H1 (cell line): ENCODE results near the gene CACNB4. TPM values are rescaled to one million over a fixed set of nuclear protein-coding genes. Genes with fewer than 3 reads are reported as not detected.

Experiments
- CTCF ChIA-PET: fragments of 300-600 bp; sonication (Branson Sonifier 250); formaldehyde crosslinking; loops from one replicate; lab custom pipeline; 2021; ENCODE audit not compliant: partially characterized antibody; lab: Charles Lee
- POLR2A ChIA-PET: fragments of 300-600 bp; sonication (Branson Sonifier 250); formaldehyde crosslinking; loops from one replicate; lab custom pipeline; 2021; ENCODE audit warnings: inconsistent platforms; ENCODE audit not compliant: partially characterized antibody; lab: Charles Lee
- DNase-seq, 2 experiments: peaks; one replicate each; pipeline versions ENCODE4 v3.0.0 to v3.0.0-alpha.2; 2010 to 2022; ENCODE audit warnings: low spot score in 2 of 2, low read depth in 1 of 2, mixed read lengths in 1 of 2
- FAIRE-seq: peaks from 2 replicates; lab custom pipeline; 2011; peaks lifted over from hg19 to GRCh38; lab: Jason Lieb, UNC
- H2AFZ ChIP-seq: 2 replicates; pipeline ENCODE4 v1.8.1; 2012; ENCODE audit warnings: low read length, inconsistent platforms
- H2AK5ac ChIP-seq: 2 replicates; pipeline ENCODE4 v1.6.1; 2013; ENCODE audit warnings: low read depth, low read length
- H2BK120ac ChIP-seq: replicated peaks from 2 replicates; pipeline ENCODE3; 2013; ENCODE audit warnings: low read depth, low read length, inconsistent platforms
- H2BK12ac ChIP-seq: 2 replicates; pipeline ENCODE4 v1.6.1; 2013; ENCODE audit warnings: low read depth, low read length
- H2BK15ac ChIP-seq: 2 replicates; pipeline ENCODE4 v1.6.1; 2013; ENCODE audit warnings: low read length
- H2BK20ac ChIP-seq: 2 replicates; pipeline ENCODE4 v1.6.1; 2013; ENCODE audit warnings: low read length
- H2BK5ac ChIP-seq: 2 replicates; pipeline ENCODE4 v1.6.1; 2013; ENCODE audit warnings: low read depth, low read length
- H3K14ac ChIP-seq: 2 replicates; pipeline ENCODE4 v1.6.1; 2013; ENCODE audit warnings: inconsistent platforms; ENCODE audit not compliant: insufficient read length
- H3K18ac ChIP-seq: 2 replicates; pipeline ENCODE4 v1.6.1; 2013; ENCODE audit warnings: low read length; ENCODE audit errors: extremely low read depth
- H3K23ac ChIP-seq: 2 replicates; pipeline ENCODE4 v1.6.1; 2013; ENCODE audit warnings: inconsistent platforms; ENCODE audit not compliant: insufficient read length
- H3K23me2 ChIP-seq: 2 replicates; pipeline ENCODE4 v1.6.1; 2013; ENCODE audit warnings: low read depth, low read length
- H3K27ac ChIP-seq: 2 replicates; pipeline ENCODE4 v1.6.1; 2011; ENCODE audit warnings: low read depth, low read length, inconsistent platforms
- H3K27me3 ChIP-seq, 4 experiments: replicated peaks in 1 of 4; 1 replicate in 1 of 4; 2 replicates in 3 of 4; pipeline versions ENCODE4 v1.6.1 to v1.8.1; 2011 to 2013; ENCODE audit warnings: low read length in 3 of 4, mild to moderate bottlenecking in 3 of 4, inconsistent platforms in 2 of 4, mixed read lengths in 2 of 4, moderate library complexity in 1 of 4; ENCODE audit not compliant: control insufficient read depth in 3 of 4, insufficient read depth in 3 of 4; ENCODE audit errors: extremely low read depth in 1 of 4
- H3K36me3 ChIP-seq, 4 experiments: 2 replicates each; pipeline versions ENCODE4 v1.6.1 to v1.8.1; 2011 to 2013; ENCODE audit warnings: mild to moderate bottlenecking in 4 of 4, low read length in 3 of 4, moderate library complexity in 2 of 4, control low read depth in 1 of 4, inconsistent platforms in 1 of 4; ENCODE audit not compliant: insufficient read depth in 4 of 4, control insufficient read depth in 2 of 4
- H3K4ac ChIP-seq: replicated peaks from 2 replicates; pipeline ENCODE3; 2013; ENCODE audit warnings: low read length, low read depth, mixed read lengths, inconsistent platforms; ENCODE audit not compliant: insufficient read length
- H3K4me1 ChIP-seq, 4 experiments: replicated peaks in 1 of 4; 1 replicate in 1 of 4; 2 replicates in 3 of 4; pipeline versions ENCODE4 v1.6.1 to v1.8.1; 2011 to 2013; ENCODE audit warnings: low read length in 3 of 4, inconsistent platforms in 2 of 4, mixed read lengths in 1 of 4; ENCODE audit not compliant: insufficient read depth in 4 of 4, control insufficient read depth in 3 of 4
- H3K4me2 ChIP-seq, 2 experiments: 2 replicates each; pipeline versions ENCODE4 v1.6.1 to v1.8.1; 2011 to 2013; ENCODE audit warnings: low read depth in 2 of 2, low read length in 2 of 2, control low read depth in 1 of 2, inconsistent platforms in 1 of 2, mild to moderate bottlenecking in 1 of 2; ENCODE audit not compliant: insufficient read depth in 1 of 2
- H3K4me3 ChIP-seq, 4 experiments: fragments of 200-600, 300-600 bp in 1 of 4; sonication (generic), shearing (Covaris generic), sonication (Bioruptor Twin) in 1 of 4; 2 replicates each; pipeline versions ENCODE4 v1.5.1 to v1.8.1; 2011 to 2016; ENCODE audit warnings: low read length in 4 of 4, low read depth in 3 of 4, control low read depth in 2 of 4, inconsistent platforms in 2 of 4, mild to moderate bottlenecking in 2 of 4, mixed read lengths in 1 of 4, moderate library complexity in 1 of 4; ENCODE audit not compliant: insufficient read depth in 2 of 4; ENCODE audit errors: extremely low read depth in 1 of 4
- H3K56ac ChIP-seq: replicated peaks from 2 replicates; pipeline ENCODE3; 2013; ENCODE audit warnings: low read depth, mild to moderate bottlenecking, mixed read lengths, low read length, inconsistent platforms; ENCODE audit not compliant: insufficient read length
- H3K79me1 ChIP-seq: 2 replicates; pipeline ENCODE4 v1.6.1; 2013; ENCODE audit warnings: low read depth, low read length, control low read depth
- H3K79me2 ChIP-seq, 2 experiments: 2 replicates each; pipeline versions ENCODE4 v1.6.1 to v1.8.1; 2012 to 2013; ENCODE audit warnings: low read length in 2 of 2, mild to moderate bottlenecking in 2 of 2, inconsistent platforms in 1 of 2; ENCODE audit not compliant: insufficient read depth in 2 of 2, control insufficient read depth in 1 of 2
- H3K9ac ChIP-seq, 4 experiments: replicated peaks in 1 of 4; 1 replicate in 1 of 4; 2 replicates in 3 of 4; pipeline versions ENCODE4 v1.6.1 to v1.8.1; 2011 to 2013; ENCODE audit warnings: low read depth in 3 of 4, low read length in 3 of 4, control low read depth in 2 of 4, mild to moderate bottlenecking in 2 of 4, moderate library complexity in 2 of 4, inconsistent platforms in 1 of 4; ENCODE audit errors: extremely low read depth in 1 of 4
- H3K9me3 ChIP-seq, 2 experiments: 2 replicates each; pipeline versions ENCODE4 v1.6.1 to v1.8.1; 2012 to 2013; ENCODE audit warnings: mild to moderate bottlenecking in 2 of 2, moderate library complexity in 2 of 2, control low read depth in 1 of 2, inconsistent platforms in 1 of 2, low read depth in 1 of 2, low read length in 1 of 2, mixed read lengths in 1 of 2; ENCODE audit not compliant: insufficient read depth in 2 of 2
- H4K20me1 ChIP-seq, 2 experiments: replicated peaks in 1 of 2; 2 replicates each; pipeline versions ENCODE3 to v1.8.1; 2011 to 2013; ENCODE audit warnings: inconsistent platforms in 2 of 2, low read length in 2 of 2, mild to moderate bottlenecking in 1 of 2; ENCODE audit not compliant: insufficient read depth in 2 of 2, control insufficient read depth in 1 of 2
- H4K5ac ChIP-seq: 2 replicates; pipeline ENCODE4 v1.6.1; 2013; ENCODE audit warnings: low read length, low read depth, mixed read lengths, inconsistent platforms; ENCODE audit not compliant: insufficient read length
- H4K8ac ChIP-seq: 2 replicates; pipeline ENCODE4 v1.8.0; 2013; ENCODE audit warnings: mild to moderate bottlenecking, moderate library complexity, low read length, inconsistent platforms; ENCODE audit not compliant: insufficient read depth; ENCODE audit errors: extremely low read depth
- H4K91ac ChIP-seq: replicated peaks from 2 replicates; pipeline ENCODE3; 2013; ENCODE audit warnings: low read length, mixed read lengths, inconsistent platforms; ENCODE audit not compliant: insufficient read length
- CEBPB ChIP-seq: IDR thresholded peaks from 2 replicates; pipeline ENCODE4 v1.6.1; 2012; ENCODE audit warnings: low read depth, low read length
- SP4 ChIP-seq: IDR thresholded peaks from 2 replicates; pipeline ENCODE4 v1.6.1; 2012; ENCODE audit warnings: low read length, inconsistent platforms
- WGBS, 2 experiments: shearing (Covaris generic) in 1 of 2; methylation state at CpG; one replicate each; pipeline versions ENCODE4 v1.1.6 to v1.1.7; 2013 to 2015; ENCODE audit warnings: low lambda C conversion rate in 2 of 2, mixed read lengths in 2 of 2, inconsistent platforms in 1 of 2, low coverage in 1 of 2, missing lambda C conversion rate in 1 of 2; ENCODE audit not compliant: insufficient replicate concordance in 2 of 2, insufficient coverage in 1 of 2, insufficient read length in 1 of 2; ENCODE audit errors: extremely low coverage in 1 of 2, missing lambda C conversion rate in 1 of 2; 5-methylcytosine and 5-hydroxymethylcytosine counted together
- polyA plus RNA-seq, 7 experiments: library from polyadenylated mRNA; depleted of rRNA in 3 of 7; stranded (reverse) in 5 of 7; unstranded in 2 of 7; fragments of >200 nt in 5 of 7; fragments of 200-250 nt in 2 of 7; gene quantifications; 1 replicate in 5 of 7; 2 replicates in 1 of 7; 4 replicates in 1 of 7; pipeline versions ENCODE4 v1.2.1 to v1.2.3, GENCODE V29; 2011 to 2013; ENCODE audit warnings: missing spikeins in 2 of 7, mixed read lengths in 2 of 7
- total RNA-seq: library from RNA; stranded (reverse); fragmentation: NEBNext Ultra II Directional; extraction: Animal tissue kit (Norgen Biotek cat#: 25700); gene quantifications from 2 replicates; pipeline ENCODE4 v1.2.1, GENCODE V29; 2021

The CACNB4 gene
- total and polyA plus RNA-seq, 2 of the 8 experiments (the other 6 are each of a cell fraction or from before 2014, with no cell fraction given), result 2.0 to 4.0 TPM

GRCh38 chr2:151795646-151796240 is 303.1 kb downstream of the CACNB4 start:
- Histone ChIP-seq H2AK5ac (no peak overlapping the region), H3K4me1 (no peaks in the 10 kb centered on the region), H3K4me3 (no peak overlapping the region), H2BK12ac (no peak overlapping the region), H3K9ac (no peak overlapping the region), H3K23me2 (no peaks in the 10 kb centered on the region), H3K9me3 (0 out of 4 replicates have a peak, but pooled peaks cover 0 to 2% of the 10 kb centered on the region in 2 experiments), H3K79me1 (no peaks in the 10 kb centered on the region; the same call in 1 of the 2 replicates), H4K5ac (no peak overlapping the region), H2BK20ac (no peak overlapping the region), H3K14ac (no peak overlapping the region), H3K27me3 (no peaks in the 10 kb centered on the region), H3K36me3 (peaks cover 0 to 11% (median under 1%) of the 10 kb centered on the region in 4 experiments; a peak in 3 of 8 replicates), H3K27ac (no peak overlapping the region), H2BK15ac (no peak overlapping the region), H3K18ac (no peak overlapping the region), H3K79me2 (no peaks in the 10 kb centered on the region), H2BK5ac (no peak overlapping the region), H4K91ac (no peak overlapping the region), H2BK120ac (no peak overlapping the region), H4K20me1 (peaks cover 1 to 4% of the 10 kb centered on the region in 2 experiments), H3K23ac (no peak overlapping the region), H3K56ac (no peak overlapping the region), H4K8ac (no peak overlapping the region), H3K4ac (no peak overlapping the region), H2AFZ (no peak overlapping the region), H3K4me2 (no peak overlapping the region)
- DNase-seq, result no peak
- POLR2A ChIA-PET, result no interaction called here
- 89% methylated on average over 4 of the region's 4 CpGs; no CpG with 5 or more reads in 1 of the 2 experiments for WGBS, 2 experiments
- CTCF ChIA-PET, result no interaction called here
- FAIRE-seq, result peak; percentile 24
- TF ChIP-seq SP4 (no peak), CEBPB (peak; percentile 67)
